GM18909 (cell line): Measurements from ENCODE around the gene TNFRSF8.

Experiments
- ATAC-seq: cut with Tn5 transposase; IDR thresholded peaks from one replicate; pipeline ENCODE4 v1.9.1; 2021; ENCODE audit warnings: mild to moderate bottlenecking; ENCODE audit not compliant: unreplicated experiment, poor library complexity

Gene TNFRSF8

GRCh38 chr1:12059722-12060464 is 3.2 kb upstream of the TNFRSF8 start:
- ATAC-seq, result no peak

GRCh38 chr1:12060500-12060899 is 2.6 kb upstream of the TNFRSF8 start:
- no peak for ATAC-seq

DNA sequence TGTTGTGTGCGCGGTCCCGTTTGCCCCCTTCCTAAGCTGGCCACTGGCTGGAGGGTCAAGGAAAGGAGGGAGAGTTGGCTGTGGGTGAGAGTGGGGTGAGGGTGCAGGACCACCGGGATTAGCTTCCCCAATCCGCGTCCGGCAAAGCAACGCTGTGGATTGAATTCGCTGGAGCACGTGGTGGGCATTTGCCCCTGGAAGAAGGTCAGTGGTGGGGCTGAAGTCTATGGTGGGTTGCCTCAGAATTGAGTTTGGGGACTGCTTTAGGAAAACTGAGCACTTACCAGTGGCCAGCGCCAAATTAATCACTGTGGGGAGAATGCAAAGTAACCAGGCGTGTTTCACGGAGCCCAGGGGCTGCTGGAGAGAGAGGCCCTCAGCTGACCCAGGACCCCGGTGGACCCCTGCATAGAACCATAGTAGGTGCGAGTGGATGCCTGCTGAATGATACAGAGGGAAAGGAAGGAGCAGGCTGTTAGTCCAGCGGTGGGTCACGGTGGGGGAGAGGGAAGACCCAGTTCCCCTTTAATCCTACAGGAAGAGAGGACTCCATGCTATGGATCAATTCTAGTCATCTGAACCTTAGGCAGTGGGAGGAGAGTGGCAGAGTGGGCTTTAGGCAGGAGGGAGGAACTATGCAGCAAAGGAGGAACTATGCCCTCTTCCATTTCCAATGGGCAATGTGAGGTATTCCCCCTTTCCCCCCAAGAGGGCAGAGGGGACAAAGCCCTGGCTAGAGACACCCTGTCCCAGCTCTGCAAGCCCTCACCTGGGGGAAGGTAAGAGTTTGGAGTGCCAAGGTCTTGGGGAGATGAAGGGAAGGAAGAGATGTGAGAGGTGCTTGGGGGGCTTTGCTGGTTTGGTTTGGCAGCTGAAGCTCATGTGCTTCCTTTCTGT is 1.2 kb downstream of the TNFRSF8 start:
- ATAC-seq, result no peak

DNA sequence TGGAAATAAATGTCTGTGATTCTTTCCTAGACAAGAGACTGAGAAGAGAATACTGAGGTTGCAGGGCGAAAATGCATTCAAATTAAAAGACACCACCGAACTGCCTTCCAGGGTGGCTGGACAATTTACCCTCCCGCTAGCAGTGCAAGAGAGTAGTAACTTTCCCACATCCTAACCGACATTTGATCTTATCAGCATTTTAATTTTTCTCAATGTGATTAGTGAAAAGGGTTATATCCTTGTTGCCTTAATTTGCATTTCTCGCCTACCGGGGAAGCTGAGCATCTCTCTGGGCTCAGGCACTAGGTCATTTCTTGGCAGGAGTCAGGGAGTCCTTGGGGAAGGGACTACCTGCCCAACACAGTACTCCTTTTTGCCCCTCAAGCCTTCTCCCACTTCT is 2.8 kb downstream of the TNFRSF8 start:
- no peak for ATAC-seq

DNA sequence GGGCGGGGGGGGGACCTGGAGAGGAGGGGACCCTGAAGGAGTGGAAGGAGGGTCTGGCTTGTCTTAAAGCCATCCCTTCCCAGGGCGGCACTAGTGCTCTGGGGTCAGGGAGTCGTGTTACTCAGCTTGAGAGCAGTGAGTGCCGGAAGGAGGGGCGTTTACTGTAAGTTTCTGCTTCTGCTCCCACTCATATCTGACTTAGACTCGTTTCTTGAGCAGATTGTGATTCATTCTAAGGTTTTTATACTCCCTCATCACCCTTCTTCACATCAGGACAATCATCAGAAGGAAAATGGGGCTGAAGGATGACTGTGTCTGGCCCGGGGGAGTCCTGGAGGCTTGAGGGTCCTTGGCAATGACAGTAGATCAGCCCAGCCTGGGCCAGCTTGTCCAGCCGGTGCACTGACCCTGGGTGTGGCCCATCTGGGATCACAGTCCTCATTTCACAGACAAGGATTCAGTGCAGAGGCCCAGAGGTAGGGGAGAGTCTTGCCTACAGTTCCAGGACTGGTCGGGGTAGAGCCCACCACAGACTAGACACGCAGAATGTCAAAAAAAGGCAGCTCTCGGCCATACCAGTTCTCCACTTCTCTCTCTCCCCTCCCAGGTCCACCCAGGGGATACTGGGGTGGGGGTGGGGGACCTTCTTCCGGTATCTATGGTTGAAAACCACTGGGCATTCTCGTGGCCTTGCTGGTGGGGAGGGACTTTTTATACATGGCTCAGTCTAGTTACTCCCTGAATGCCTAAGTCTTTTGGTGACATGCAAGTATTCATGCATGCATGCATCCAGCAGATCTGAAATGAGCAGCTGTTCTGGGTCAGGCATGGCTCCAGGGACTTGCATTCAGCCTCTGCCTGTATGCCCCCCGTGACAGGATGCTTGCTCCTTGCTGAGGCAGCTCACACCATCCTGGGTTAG is 5.1 kb downstream of the TNFRSF8 start:
- ATAC-seq, result peak; percentile 37

- no peak for ATAC-seq
These were observed 6.6 kb downstream of the TNFRSF8 start for GRCh38 chr1:12069623-12070244.

DNA sequence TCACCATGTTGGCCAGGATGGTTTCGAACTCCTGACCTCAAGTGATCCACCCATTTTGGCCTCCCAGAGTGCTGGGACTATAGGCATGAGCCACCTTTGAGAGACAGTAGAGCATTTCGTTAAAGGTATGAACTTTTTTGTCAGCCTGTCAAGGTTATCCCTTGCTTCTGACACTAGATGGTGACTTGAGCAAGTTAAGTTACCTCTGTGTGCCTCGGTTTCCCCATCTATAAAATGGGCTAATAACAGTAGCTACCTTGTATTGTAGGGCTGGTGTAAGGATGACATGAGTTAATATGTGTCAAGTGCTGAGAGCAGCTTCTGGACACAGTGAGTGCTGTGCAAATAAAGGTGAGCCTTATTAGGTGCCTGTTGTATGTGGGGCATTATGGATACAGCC is 8.8 kb downstream of the TNFRSF8 start:
- no peak for ATAC-seq

DNA sequence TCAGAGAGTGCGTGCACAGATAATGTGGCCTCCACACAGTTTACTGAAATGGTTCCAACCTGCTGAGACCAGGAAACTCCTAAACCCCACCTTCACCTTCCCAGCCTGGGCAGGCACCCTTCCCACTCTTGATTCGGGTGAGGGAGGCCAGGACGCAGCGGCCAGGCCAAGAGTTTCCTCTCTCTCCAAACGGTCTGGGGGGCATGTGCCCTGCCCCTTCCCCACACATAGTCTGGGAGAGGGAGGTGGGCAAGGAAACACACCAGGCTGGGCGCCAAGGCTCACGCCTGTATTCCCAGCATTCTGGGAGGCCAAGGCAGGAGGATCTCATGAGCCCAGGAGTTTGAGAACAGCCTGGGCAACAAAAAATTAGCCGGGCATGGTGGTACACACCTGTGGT is 9.6 kb downstream of the TNFRSF8 start:
- ATAC-seq, result no peak

DNA sequence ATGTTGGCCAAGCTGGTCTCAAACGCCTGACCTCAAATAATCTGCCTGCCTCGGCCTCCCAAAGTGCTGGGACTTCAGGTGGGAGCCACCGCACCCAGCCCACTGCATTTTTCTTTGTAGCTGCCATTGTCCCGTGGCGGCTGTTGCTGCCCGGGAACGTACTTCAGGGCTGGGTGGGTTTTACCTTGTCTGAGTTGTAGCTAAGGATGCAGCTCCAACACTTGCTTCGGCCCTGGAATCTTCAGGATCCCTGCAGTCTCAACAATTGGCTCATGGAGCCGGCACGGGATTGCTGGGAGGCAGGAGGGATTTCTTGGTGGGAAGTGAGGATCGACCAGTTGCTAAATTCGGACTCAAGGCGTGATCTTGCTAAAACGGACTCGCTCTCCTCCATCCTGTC is 10.7 kb downstream of the TNFRSF8 start:
- no peak for ATAC-seq

DNA sequence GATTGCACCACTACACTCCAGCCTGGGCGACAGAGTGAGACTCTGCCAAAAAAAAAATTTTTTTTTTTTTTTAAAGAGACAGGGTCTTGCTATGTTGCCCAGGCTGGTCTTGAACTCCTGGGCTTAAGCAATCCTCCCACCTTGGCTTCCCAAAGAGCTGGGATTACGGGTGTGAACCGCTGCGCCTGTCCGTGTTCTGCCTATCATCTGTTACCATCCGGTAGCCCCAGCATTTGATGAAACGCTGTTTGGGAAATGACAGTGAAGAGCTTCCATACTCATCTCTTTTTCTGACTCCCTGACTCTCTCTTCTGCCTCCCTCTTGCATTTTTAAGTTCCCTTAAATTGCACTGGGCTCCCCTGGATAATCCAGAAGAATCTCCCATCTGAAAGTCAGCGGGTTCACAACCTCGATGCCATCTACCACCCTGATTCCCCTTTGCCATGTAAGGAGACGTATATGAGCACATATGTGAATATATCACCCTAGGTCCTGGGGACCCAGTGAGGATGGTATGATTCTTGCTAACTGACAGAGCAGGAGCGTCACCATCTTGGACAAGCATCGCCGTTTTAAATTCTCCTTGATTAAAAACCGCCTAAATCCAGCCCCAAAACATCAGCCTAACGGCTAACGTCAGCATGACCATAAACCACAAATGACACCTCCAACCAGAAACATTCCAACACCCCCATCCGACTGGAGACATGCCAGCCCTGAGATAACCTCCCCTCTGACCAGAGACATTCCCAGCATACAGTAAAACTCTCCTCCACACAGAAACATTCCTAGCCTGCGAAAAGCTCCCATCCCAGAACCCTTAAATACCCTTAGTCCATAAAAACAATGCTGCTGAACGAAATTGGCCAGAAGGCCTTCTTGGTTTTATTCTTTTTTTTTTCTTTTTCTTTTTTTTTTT is 12.4 kb downstream of the TNFRSF8 start:
- ATAC-seq, result no peak

- ATAC-seq, result no peak
These were observed 13.4 kb downstream of the TNFRSF8 start for GRCh38 chr1:12076425-12077005.

- no peak for ATAC-seq
These were observed 15.5 kb downstream of the TNFRSF8 start for GRCh38 chr1:12078575-12078937.

DNA sequence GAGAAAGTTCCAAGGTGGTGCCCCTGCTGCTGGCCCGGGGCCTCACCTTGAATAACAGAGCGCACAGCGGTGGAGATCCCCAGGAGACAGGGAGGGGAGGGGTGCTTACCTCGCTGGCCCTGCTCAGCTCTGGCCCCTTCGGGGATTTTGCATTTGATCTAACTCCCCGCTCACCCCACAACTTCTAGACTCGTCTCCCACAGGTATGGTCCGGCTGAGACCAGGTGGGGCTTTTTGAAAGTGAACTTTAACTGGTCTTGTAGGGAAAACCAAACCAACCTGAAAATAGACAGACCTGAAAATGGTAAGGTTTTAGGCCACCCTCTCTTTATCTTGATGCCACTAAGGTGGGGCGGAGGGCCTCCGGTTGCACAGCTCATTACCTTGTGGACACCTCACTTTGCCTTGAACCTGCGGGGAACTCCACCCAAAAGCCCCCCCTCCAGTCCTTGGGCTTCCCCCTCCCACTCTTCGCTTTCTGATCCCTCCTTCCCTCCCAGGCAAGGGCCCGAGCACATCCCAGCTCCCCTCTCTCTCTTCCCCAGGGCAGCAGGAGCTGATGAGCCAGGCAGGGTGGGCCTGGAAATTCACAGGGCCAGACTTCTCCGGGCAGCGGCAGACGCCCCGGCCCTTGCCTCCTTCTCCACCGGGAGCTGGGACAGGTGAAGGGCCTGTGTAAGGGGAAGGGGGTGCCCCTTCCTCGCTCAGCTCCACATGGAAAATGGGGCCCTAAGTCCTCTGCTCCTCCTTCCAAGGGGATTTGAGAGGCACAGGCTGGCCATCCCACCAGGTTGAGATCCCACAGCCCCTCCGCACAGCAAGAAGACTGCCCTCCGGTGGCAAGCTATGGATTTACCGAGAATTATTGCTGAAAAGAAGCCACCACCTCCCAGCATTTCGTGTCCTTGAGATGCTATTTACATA is 16.1 kb downstream of the TNFRSF8 start:
- peak; percentile 66 for ATAC-seq

DNA sequence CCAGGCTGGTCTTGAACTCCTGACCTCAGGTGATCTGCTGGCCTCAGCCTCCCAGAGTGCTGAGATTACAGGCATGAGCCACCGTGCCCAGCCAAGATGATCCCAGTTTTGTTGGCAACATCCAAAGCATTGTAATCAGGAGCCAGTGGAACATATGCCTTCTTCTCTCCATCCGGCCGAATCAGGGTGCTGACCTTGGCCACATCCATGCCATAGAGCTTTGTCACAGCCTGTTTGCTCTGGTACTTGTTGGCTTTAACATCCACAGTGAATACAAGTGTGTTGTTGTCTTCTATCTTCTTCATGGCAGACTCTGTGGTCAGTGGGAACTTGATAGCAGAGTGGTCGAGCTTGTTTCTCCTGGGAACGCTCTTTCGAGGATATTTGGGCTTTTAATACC is 17.1 kb downstream of the TNFRSF8 start:
- no peak for ATAC-seq

- ATAC-seq, result no peak
These were observed 17.9 kb downstream of the TNFRSF8 start for GRCh38 chr1:12080773-12081556.

DNA sequence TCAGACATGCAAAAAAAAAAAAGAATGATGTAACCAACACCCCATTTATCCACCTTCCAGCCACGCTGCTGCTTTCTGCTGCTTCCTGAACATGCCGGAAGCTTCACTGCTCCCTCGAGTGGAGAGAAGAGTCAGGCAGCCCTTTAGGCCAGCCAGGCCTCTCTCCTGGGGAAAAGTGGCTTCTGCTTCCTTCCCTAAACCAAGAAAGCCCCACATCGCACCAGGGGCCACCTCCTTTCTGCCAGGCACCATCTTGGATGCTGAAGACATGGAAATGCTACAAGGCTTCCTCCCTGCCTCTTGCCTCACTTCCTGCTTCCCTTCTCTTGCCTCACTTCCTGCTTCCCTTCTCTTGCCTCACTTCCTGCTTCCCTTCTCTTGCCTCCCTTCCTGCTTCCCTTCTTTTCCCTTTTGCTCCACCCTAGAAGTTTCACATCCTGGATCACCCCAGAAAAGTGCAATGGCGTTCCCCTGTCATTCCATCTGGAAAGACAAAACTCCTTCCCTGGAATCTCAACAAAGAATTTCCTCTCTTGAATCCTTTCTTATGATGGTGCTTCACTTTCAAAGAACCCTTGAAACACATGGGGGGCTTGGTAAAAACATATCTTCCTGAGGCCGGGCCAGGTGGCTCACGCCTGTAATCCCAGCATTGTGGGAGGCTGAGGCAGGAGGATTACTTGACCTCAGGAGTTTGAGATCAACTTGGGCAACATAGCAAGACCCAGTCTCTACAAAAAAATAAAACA is 18.7 kb downstream of the TNFRSF8 start:
- no peak for ATAC-seq
